Esophagus mucosa (tissue), 1 donor: ENCODE measurements around the gene THUMPD2. TPM values are rescaled to one million over a fixed set of nuclear protein-coding genes. Genes with fewer than 3 reads are reported as not detected.
"Not testable (repeated sequence)": the region's sequence is repeated elsewhere in the genome, so short reads cannot be mapped to it uniquely, and the experiment has no call there.

ENCODE experiments used
- ATAC-seq: fragments of 200-7000 bp; cut with Tn5 transposase; one replicate; pipeline ENCODE4 v1.9.1; 2020
- total RNA-seq: library from RNA; stranded (reverse); gene quantifications from one replicate; pipeline ENCODE4 v1.2.4, GENCODE V29; 2023
- donor health status: DM: yes; HTN: yes; CAD: no.

THUMPD2 gene, protein sequence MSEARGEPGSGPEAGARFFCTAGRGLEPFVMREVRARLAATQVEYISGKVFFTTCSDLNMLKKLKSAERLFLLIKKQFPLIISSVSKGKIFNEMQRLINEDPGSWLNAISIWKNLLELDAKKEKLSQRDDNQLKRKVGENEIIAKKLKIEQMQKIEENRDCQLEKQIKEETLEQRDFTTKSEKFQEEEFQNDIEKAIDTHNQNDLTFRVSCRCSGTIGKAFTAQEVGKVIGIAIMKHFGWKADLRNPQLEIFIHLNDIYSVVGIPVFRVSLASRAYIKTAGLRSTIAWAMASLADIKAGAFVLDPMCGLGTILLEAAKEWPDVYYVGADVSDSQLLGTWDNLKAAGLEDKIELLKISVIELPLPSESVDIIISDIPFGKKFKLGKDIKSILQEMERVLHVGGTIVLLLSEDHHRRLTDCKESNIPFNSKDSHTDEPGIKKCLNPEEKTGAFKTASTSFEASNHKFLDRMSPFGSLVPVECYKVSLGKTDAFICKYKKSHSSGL
- total RNA-seq = 7.4 TPM

DNA sequence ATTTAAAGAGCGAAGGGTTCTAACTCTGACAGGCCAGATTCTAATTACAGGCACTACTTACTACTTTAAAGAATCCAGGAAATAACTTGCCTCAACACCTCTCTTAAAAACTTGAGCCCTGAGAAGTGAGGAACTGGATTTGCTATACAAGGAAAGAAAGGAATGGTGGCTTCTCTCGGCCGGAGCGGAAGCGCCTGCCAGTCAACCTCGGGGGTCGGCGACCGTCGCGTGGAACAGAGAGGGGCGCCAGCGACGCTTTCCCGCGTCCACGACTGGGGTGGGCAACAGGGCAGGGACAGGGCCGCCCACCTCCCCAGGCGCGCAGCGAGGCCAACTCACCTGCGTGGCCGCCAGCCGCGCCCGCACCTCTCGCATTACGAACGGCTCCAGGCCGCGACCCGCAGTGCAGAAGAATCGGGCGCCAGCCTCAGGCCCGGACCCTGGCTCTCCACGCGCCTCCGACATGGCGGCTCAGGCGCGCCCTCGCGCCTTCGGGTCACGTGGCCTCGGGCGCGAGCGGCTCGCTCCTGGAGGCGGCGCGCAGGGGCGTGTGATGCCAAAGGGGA lies at the start of gene THUMPD2:
THUMPD2 (minus strand) TSS at position 484 of the 566 bp plus-strand sequence; CDS start at position 465, 19 bp downstream.
- ATAC-seq = peak; percentile 85

DNA sequence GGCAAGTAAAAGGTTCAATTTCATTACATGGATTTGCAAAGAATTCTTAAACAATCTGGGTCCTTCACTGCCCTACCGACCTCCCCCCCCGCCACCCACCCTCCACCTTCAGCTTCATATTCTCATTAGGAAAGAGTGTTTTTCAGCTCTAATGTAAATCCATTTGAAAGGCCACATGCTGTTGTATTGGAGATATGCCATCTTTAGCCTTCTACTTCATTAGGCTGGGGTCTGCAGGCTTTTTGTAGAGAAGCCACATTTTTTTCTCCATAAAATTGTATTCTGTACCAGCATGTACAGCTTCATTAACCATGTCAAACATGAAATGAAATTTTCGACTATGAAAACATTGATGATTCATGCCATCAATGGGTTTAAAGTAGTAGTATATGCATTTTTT lies 42.8 kb upstream of the THUMPD2 start:
- ATAC-seq = no peak

DNA sequence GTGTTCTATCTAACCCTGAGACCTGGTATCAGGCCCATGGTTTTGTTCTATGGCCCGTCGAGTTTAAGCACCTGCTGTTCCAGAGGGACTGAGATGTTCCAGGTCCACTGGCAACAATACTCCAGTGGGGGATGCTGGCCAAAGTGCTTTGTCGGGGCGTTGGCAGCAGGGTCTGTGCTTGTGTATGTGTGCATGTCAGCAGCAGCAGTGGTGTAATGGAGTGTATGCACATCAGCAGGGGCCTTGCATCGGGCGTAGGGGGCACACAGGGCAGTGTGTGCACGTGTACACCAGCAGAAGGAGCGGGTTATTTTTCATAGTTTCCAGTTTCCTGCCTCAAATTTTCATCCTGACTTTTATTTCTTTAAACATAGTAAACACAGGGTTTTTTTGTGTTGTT lies 37.8 kb upstream of the THUMPD2 start:
- no peak for ATAC-seq

DNA sequence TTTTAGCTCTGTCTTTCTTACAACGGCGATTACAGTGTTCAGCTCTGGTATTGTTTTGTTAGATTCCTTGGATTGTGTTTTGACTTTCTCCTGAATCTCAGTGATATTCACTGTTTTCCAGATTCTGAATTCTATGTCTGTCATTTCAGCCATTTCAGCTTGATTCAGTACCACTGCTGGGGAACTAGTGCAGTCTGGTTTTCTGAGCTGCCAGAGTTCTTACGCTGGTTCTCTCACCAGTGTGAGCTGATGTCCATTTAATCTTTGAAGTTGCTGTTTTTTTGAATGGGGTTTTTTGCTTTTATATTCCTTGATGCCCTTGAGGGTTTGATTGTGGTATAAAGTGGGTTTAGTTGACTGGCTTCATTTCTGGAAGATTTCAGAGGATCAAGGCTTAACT lies 37.4 kb upstream of the THUMPD2 start:
- no peak for ATAC-seq

DNA sequence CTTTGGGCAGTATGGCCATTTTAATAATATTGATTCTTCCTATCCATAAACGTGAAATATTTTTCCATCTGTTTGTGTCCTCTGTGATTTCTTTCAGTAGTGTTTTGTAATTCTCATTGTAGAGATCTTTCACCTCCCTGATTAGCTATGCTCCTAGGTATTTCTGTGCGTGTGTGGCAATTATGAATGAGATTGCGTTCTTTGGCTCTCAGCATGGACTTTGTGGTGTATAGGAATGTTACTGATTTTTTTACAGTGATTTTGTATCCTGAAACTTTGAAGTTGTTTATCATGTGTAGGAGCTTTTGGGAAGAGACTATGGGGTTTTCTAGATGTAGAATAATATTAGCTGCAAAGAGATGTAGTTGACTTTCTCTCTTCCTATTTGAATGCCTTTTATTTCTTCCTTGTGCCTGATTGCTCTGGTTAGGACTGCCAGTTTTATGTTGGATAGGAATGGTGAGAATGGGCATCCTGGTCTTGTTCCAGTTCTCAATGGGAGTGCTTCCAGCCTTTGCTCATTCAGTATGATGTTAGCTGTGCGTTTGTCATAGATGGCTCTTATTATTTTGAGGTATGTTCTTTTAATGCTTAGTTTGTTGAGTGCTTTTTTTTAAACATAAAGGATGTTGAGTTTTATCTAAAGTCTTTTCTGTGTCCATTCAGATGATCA lies 27.0 kb upstream of the THUMPD2 start:
- no peak for ATAC-seq

DNA sequence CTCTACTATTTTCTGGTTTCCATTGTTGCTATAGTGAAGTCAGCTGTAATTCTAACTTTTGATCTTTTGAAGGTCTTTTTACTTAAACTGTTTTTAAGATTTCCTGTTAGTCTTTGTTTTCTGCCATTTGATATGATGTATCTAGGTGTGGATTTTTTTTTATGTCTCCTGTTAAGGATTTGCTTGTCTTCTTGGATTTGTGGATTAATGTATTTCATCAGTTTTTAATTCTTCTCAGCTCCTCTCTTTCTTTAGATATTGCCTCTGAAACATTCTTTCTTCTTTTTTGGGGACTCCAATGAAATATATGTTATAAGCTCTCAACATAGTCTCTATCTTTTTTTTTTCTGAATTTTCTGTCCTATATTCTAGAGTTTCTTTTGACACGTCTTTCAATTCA lies 24.8 kb upstream of the THUMPD2 start:
- ATAC-seq = no peak

DNA sequence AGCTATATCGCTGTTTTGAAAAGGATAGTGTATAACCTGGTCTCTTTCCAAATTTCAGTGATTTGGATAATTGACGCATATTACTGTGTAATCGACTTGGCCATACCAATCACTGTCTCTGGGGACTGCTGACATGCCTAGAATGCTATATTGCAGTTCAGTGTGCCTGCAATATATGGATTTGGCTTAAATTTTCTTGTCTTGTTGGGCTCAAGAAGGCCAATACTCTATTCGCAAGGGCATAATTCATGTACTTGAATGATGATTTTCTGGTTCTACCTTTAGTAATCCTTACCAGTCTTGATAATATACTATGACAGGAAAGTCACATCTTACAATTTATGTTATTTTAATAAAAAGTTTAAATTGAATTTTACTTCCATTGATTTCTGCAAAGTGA lies 21.7 kb upstream of the THUMPD2 start:
- ATAC-seq = no peak

DNA sequence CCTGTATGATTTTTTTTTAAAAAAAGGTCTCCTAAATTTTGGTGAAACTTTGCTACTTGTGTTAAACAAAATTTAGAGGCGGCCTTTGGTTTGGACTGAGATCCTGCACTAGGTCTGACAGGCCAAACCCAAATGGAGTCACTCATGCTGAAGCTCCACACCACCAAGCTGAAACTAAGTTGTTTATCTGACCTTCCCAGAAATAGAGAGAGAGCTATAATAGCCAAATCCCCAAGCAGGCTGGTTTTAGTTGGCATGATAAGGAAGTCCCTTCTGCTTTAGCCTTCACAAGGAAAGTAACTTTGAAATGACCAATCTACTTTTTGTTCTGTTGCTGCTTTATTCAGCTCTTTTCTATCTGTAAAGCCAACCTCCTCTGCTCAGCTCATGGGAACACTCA lies 17.1 kb upstream of the THUMPD2 start:
- ATAC-seq = no peak

DNA sequence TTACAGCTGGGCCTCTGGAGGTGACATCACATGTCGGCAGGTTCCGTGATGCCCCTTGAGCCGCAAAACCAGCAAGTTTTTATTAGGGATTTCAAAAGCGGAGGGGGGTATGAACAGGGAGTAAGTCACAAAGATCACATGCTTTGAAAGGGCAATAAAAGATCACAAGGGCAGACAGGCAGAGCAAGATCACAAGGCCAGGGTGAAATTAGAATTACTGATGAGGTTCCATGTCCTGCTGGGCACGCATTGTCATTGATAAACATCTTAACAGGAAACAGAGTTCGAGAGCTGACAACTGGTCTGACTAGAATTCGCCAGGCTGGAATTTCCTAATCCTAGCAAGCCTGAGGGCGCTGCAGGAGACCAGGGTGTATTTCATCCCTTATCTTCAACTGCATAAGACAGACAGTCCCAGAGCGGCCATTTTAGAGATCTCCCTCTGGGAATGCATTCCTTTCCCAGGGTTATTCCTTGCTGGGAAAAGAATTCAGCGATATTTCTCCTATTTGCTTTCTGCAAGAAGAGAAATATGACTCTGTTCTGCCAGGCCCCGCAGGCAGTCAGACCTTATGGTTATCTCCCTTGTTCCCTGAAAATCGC lies 11.3 kb upstream of the THUMPD2 start:
- ATAC-seq = not testable (repeated sequence)

DNA sequence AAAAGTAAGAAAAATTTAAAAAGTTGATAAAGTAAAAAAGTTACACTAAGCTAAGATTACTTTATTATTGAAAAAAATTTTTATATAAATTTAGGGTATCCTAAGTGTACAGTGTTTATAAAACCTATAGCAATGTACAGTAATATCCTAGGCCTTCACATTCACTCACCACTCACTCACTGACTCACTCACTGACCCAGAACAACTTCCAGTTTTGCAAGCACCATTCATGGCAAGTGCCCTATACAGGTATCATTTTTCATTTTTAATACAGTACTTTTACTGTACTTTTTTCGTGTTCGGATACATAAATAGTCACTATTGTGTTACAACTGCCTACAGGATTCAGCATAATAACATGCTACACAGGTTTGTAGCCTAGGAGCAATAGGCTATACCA lies 8.9 kb upstream of the THUMPD2 start:
- no peak for ATAC-seq

DNA sequence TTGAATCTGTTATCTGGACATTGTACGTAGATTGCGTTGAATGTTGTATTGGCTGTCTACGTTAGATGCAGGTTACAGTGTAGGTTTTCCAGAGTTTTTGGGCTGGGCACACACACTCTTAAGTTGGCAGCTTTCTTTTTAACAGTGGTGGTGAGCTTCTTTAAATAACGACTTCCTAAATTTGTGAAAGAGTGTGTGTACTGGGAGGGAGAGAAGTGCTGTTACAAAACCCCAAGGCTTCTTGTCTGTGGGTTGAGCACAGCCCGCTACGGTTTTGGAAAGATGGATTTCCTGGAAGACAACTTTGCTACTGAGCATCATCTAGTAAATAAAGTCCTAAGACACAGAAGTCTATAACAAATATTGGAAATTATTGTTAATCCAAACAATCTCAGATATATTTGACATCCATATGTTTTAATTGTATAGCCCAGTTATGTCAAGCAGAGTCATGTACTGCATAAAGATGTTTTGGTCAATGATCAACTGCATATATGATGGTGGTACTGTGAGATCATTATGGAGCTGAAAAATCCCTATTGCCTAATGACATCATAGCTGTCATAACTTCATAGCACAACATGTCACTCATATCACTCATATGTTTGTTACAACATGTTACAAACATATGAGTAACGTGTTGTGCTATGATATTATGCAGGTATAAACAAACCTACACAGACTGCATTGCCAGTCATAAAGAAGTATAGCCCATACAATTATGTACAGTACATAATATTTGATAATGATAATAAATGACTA lies 7.9 kb upstream of the THUMPD2 start:
- ATAC-seq = no peak

DNA sequence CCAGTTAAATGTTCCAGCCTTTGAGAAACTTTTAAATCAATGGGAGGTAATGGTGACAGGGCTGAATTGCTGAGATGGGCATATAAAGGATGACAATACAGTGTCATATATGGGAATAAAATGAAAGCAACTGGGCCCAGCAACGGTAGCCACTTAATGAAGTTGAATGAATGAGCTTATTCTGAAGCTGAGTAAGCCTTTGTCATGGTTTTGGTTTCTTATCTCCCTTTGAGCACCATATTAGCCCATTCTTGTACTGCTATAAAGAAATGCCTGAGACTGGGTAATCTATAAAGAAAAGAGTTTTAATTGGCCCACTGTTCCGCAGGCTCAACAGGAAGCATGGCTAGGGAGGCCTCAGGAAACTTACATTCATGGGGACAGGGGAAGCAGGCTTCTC lies 3.5 kb upstream of the THUMPD2 start:
- ATAC-seq = no peak

DNA sequence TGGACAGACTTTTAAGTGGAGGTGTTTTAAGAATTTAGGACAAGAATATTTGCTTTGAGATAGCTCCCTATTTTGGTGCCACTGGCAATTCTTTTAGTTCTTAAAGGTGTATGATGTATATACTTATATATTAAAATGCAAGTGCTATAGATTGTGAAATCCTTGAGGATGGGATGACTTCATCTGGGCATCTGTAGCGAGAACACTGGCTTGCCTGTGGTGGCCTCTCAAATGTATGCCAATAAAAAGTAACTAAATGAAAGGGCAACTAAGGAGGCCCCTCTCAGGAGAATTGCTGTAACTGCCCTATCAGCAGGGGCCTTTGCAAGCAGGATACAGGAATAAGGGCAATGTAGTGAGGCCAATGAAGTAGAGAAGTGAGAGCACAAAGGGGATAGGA lies 2.6 kb upstream of the THUMPD2 start:
- no peak for ATAC-seq

DNA sequence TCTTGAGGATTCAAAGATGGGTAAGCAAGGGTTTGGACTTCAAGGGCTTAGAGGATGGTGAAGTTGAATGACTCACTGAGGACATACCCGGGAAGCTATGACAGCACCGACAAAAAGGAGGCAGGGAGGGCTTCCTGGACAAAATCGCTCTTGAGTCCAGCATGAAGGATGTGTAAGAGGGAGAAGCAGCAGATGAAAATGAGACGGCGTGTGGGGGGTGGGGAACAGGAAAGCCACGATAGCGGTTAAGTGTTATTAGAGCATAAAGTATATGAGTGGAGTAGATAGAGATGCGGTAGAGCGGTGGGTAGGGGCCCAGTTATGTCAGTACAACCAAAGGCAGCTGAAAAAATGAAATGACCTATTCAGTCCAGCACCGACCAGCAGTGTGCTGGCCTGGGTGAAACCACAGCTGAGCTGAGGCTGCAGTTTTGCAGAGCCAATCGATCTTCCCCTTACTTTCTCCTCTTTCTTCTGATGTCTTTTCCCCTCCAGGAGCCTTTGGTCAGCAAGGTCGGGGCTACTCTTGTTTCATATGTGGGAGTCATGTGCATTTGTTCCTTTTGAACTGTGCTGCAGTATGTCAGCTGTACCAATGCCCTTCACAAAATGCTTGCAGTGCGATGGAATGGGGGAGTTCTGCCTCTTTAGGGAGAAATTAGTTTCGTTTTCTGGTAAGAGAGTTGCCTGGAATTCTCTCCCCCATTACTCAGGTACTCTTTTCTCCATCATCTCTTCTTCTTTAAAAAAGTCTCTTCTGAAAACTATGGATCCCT lies 2.0 kb upstream of the THUMPD2 start:
- ATAC-seq = no peak

DNA sequence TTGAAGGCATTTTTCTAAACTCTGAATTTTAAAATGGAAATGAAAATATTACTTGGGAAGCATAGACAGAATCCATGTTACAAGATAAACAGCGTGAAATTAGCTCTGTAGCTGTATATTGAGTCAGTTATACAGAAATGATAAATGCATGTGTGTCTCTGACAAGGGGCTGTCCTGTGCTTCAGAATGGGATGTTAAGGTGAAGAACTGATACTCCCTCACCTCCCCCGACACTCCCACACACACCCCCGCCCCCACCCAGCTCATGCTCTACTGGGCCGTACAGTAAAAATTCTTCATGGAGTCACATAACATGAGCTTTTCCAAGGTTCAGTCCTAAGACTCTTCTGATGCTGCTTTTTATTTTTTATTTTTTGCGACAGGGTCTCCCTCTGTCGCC lies 869 bp upstream of the THUMPD2 start:
- no peak for ATAC-seq

DNA sequence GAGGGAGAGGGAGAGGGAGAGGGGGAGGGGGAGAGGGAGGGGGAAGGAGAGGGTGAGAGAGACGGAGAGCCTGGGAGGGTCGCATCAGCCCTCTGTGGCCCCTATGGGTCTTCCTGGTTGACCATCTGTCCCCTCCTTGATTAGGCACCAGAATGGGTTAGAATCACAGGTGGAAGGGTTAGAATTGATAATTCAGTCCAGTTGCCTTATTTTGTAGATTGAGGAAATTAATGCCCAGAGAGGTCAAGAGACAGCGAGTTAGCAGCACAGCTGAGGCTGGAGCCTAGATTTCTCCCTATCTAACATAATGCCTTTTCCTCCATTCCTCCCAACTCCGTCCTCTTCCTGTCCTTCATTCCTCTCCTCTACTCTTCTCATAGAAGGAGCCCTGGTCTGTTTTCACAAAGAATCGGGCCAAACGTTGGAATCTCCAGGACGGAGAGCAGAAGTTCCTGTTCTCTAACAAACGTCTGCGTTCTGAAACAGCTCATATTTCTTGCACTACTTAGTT lies 338 bp upstream of the THUMPD2 start:
- ATAC-seq = no peak

DNA sequence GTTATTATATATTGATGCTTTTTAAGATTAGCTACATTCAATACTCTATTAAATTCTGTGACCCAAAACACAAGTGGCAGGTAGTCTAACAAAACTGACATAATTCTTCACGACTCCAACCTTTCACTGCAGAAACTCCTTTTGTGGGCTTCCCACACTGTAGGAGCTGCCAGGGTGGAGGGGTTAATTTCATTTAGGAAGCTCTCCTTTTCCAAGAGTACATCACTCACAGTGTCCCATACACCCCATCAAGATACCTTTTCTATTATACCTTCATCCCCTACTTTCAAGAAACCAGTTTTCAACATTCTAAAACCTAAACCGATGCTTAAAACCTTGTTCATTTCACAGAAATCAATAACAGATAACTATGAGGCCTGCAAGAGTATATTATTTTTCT lies 825 bp downstream of the THUMPD2 start:
- no peak for ATAC-seq

DNA sequence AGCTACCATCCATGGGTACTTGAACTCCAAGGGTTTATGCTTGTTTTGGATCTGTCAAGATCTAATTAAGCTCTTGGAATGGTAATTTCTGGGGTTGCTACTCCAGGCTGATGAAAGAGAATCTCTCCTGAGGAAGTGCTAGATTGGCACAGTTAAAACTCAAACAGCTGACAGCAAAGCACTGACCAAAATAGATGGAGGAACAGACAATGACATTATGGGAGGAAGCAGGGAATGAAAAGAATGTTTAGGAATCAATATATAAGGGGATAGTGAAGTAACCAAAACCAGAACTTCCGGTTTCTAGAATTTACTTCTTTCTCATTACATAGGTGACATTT lies 6.3 kb downstream of the THUMPD2 start:
- ATAC-seq = no peak

DNA sequence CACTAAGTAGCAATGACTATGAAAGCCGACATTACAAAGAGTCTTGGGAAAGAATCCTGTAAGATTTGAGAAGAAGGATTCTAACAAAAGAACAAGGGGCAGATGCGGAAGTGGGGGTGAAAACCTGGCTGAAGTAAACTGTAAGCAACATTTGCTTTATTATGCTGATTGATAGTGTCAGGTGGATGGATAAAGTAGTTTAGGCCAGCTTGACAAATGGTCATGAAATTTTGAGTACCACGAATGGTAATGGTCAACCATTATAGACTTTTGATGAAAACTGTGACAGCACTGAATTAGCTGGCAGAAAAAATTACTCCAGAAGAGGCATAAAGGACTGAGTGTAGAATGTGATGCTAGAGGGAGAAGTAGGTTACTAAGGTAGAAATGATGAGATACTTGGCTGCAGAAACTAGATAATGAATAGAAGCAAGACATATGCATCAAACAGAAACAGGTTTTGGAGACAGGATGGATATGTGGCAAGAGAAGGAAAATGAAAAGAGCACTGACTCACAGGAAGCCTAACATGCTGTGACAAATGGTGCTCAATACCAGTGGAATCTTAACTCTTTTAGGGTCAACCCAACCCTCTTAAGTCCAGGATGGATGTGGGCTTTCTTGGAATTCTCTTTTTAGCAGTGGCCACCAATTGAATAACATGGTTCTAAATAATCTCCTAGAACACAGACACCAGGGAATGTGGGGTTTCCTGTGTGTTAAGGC lies 6.8 kb downstream of the THUMPD2 start:
- ATAC-seq = peak; percentile 94

DNA sequence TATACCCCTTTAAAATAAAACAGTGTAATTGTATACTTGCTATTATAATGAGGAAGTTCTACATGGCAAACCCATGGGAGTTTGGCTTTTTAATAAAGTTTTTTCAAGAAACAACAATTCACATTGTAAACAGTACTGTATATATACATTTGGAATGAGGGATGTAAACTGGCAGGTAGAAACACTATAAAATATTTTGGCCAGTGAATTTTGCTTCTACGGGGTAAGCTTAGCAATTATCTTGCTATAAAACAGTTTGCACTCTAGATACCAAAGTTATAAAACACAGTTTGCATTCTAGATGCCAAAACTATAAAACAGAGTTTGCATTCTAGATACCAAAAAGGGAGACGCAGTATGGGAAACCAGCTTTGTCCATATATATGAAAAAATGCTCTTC lies 16.6 kb downstream of the THUMPD2 start:
- no peak for ATAC-seq

DNA sequence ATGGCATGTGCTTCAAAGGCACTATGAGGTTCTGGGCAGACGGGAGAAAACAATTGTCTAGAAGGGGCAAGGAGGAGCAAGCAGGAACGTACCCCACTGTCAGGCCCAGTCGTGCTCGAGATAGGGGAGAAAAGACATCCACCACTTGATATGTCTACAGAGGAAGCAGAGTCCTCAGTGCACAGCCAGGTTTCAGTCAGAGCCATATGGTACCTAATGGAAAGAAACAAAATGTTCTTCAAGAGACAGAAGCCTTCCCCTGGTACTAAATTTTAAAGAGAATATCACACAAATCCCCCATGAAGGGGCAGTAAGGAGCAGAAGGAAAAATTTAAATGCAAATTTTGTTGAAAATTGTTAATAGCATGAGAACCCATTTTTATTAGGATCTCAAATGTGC lies 21.9 kb downstream of the THUMPD2 start:
- ATAC-seq = no peak
